Mammary epithelial cell (primary cell): ENCODE measurements around the gene TMEM127.

ENCODE experiments used
- EZH2 ChIP-seq: IDR thresholded peaks from 2 replicates; pipeline ENCODE4 v1.6.1; 2012; ENCODE audit warnings: low read length, inconsistent platforms, borderline replicate concordance
- TF ChIP-seq, protein P1 (sequence below), 2 donors: IDR thresholded peaks in 1 of 2; conservative IDR thresholded peaks in 1 of 2; 2 replicates each; pipeline ENCODE4 v1.5.1; 2011 to 2012; ENCODE audit warnings: inconsistent platforms in 2 of 2, low read length in 2 of 2, mild to moderate bottlenecking in 2 of 2, control low read depth in 1 of 2, low read depth in 1 of 2; ENCODE audit not compliant: insufficient read depth in 1 of 2; ENCODE audit errors: extremely low read depth in 1 of 2

DNA sequence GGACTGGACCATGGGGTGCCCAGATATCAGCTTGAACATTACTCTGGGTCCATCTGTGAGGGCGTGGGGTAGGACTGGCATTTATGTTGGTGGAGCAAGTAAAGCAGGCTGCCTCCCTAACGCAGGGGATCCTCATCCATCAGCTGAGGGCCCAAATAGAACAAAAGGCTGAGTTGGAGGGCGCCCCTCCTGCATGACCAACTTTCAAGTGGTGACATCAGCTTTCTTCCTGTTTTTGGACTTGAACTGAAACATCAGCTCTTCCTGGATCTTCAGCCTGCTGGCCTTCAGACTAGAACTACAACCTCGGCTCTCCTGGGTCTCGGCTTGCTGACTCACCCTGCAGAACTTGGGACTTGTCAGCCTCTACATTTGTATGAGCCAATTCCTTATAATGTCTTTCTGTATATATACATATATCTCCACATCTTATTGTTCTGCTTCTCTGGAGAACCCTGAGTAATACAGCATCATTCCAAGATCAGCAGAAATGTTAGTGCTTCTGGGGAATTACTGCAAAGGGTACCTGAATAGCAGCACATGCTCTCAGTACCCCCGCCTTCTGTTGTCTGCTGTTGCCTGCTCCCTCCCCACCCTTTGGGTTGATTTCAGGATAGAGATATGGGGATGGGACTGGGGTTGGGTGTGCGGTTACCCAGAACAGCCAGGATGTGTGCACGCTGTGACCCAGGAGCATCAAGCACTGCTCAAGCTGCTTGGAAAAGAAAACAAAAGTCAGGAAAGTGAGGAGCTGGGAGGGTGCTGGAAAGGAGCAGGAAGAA, 20.0 kb downstream of the TMEM127 start:
- TF ChIP-seq, protein P1, sequence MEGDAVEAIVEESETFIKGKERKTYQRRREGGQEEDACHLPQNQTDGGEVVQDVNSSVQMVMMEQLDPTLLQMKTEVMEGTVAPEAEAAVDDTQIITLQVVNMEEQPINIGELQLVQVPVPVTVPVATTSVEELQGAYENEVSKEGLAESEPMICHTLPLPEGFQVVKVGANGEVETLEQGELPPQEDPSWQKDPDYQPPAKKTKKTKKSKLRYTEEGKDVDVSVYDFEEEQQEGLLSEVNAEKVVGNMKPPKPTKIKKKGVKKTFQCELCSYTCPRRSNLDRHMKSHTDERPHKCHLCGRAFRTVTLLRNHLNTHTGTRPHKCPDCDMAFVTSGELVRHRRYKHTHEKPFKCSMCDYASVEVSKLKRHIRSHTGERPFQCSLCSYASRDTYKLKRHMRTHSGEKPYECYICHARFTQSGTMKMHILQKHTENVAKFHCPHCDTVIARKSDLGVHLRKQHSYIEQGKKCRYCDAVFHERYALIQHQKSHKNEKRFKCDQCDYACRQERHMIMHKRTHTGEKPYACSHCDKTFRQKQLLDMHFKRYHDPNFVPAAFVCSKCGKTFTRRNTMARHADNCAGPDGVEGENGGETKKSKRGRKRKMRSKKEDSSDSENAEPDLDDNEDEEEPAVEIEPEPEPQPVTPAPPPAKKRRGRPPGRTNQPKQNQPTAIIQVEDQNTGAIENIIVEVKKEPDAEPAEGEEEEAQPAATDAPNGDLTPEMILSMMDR (conservative IDR thresholded peaks at IDR 0.05 in 1 of 2, IDR thresholded peaks at IDR 0.05 in 1 of 2; ENCODE audit: extremely low read depth in 1 of 2, insufficient read depth in 1 of 2, low read depth in 1 of 2, low read length in 2 of 2), result no peak
- no peak for TF ChIP-seq EZH2
